ENCODE results near the gene AHNAK2.
A peak's percentile ranks its signal among the peaks of the same experiment; 100 is the strongest.
"Not testable (repeated sequence)": the region's sequence is repeated elsewhere in the genome, so short reads cannot be mapped to it uniquely, and the experiment has no call there.

Gene AHNAK2

DNA sequence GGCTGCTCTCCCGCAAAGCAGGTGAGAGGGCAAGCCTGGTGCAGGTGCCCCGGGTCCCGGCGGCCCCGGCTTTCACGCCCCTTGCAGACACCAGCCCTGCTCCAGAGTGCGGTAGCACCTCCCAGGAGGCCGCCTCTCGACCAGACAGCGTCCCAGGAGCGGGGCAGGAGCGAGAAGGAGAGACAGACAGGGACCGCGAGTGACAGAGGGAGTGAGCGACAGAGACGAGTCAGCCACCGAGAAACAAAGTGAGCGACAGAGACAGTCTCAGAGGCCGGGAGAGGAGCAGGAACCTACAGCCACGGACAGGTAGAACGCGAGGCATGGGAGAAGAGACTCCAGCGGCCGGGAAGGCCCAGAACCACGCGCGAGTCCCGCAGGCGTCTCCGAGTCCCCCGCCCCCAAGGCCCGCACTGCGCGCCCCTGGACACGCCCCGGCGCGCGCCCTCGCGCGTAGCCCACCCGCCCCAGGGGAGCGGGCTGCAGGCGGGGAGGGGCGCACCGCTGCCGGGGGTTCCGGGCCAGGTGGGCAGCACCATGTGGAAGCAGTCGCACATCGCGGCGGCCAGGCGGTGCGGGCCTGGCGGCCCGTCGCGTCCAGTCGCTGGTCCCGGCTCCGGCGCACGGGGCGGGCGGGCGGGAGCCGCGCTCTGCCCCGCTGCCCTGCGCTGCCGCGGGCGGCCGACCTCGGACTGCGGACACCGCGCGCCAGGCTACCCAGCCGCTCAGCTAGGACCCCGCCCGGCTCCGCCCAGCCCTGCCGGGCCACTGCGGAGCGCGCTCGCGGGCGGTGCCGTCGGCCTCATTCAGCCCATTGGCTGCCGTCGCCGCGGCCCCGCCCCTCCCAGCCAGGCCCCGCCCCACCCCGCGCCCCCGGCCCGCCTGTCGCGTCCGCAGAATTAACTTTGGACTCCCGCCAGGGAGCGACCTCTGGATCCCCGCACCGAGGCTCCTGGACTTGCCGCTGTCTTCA is at the start of gene AHNAK2:
TSS of gene AHNAK2 (minus strand) at position 694 of the 973 bp plus-strand sequence. CDS start at position 557, 137 bp downstream.
- DNase-seq = peak; percentile 43 to 61

DNA sequence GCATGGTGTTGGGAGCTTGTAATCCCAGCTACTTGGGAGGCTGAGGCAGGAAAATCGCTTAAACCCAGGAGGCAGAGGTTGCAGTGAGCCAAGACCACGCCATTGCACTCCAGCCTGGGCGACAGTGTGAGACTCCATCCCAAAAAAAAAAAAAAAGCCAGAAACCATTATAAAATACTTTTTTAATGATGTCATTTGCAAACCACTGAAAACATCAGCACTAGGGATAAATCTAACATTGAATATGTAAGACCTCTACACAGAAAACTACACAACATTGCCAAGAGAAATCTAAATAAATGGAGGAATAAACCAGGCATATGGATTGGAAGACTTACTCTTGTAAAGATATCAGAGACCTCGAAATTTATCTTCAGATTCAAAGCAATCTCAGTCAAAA is 49.5 kb upstream of the AHNAK2 start:
- DNase-seq = not testable (repeated sequence)

GRCh38 chr14:105026802-105027563 is 48.8 kb upstream of the AHNAK2 start:
- no peak for DNase-seq

DNA sequence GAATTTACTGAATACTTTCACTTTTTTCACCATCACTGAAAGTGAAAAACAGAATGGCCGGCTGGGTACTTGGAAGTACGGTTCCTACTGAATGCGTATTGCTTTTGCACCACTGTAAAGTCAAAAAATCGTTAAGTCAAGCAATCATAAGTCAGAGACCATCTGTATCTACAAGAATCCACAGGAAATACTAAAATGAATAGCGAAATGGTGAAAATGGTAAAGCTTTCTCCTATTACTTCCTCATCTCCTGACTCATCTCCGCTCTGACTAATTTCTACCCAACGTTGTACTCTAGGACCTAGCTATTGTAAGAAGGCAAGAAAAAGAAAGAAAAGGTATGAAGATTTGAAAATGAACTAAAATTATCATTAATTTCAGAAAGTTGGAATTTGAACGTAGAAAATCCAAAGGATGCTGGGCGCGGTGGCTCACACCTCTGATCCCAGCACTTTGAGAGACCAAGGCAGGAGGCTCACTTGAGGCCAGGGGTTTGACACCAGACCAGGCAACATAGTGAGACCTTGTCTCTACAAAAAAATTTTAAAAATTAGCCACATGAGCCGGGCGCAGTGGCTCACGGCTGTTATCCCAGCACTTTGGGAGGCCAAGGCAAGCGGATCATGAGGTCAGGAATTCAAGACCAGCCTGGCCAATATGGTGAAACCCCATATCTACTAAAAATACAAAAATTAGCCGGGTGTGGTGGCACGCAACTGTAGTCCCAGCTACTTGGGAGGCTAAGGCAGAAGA is 48.0 kb upstream of the AHNAK2 start:
- no peak for DNase-seq

GRCh38 chr14:105025429-105025828 is 47.3 kb upstream of the AHNAK2 start:
- no peak for DNase-seq

GRCh38 chr14:105023791-105024480 is 45.8 kb upstream of the AHNAK2 start:
- no peak for DNase-seq

DNA sequence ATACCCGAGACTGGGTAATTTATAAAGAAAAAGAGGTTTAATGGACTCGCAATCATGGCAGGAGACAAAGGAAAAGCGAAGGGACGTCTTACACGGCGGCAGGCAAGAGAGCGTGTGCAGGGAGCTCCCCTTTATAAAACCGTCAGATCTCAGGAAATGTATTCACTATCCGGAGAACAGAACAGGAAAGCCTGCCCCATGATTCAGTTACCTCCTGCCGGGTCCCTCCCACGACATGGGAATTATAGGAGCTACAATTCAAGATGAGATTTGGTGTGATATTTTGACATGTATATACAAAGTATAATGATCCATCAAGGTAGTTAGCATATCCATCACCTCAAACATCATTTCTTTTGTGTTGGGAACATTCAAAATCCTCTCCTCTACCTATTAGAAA is 45.0 kb upstream of the AHNAK2 start:
- DNase-seq = no peak

DNA sequence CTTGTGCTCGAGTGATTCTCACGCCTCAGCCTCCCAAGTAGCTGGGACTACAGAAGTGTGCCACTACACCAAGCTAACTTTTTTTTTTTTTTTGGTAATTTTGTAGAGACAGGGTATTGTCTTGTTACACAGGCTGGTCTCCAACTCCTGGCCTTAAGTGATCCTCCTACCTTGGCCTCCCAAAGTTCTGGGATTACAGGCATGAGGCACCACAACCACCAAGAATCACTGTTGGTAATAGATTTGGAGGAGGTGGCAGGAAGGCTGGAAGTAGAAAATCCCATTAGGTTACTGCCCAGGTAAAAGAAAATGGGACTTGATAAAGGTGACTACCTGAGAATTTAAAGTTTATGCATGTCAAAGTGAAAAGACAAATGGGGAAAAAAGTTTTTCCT is 44.1 kb upstream of the AHNAK2 start:
- no peak for DNase-seq

DNA sequence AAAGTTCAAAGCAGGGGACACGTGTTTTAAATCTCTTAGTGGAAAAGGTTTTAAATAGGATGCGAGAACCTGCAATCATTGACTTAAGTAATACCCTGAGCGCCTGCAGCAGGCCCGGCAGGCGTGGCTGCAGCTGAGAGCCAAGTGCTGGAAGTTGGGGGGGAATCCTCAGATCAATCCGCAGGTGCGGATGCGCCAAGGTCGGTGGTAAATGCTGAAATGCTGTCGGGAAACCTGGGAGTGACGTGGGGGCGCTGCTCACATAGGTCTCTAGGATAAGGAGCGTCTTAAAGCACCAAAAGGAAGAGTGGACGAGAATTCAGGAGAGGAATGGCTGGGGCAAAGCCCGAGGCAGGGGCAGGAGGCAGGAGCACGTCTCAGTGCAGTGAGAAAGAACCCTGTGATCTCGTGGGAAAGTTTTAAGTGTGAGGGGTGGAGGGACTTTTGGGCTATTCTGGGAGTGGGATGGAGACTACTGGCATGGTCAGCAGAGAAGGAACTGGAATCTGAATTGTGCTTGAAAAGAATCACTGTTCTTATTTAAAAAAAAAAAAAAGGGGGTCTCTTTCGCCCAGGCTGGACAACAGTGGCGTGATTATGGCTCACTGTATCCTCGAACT is 43.6 kb upstream of the AHNAK2 start:
- peak; percentile 35 to 48 for DNase-seq

DNA sequence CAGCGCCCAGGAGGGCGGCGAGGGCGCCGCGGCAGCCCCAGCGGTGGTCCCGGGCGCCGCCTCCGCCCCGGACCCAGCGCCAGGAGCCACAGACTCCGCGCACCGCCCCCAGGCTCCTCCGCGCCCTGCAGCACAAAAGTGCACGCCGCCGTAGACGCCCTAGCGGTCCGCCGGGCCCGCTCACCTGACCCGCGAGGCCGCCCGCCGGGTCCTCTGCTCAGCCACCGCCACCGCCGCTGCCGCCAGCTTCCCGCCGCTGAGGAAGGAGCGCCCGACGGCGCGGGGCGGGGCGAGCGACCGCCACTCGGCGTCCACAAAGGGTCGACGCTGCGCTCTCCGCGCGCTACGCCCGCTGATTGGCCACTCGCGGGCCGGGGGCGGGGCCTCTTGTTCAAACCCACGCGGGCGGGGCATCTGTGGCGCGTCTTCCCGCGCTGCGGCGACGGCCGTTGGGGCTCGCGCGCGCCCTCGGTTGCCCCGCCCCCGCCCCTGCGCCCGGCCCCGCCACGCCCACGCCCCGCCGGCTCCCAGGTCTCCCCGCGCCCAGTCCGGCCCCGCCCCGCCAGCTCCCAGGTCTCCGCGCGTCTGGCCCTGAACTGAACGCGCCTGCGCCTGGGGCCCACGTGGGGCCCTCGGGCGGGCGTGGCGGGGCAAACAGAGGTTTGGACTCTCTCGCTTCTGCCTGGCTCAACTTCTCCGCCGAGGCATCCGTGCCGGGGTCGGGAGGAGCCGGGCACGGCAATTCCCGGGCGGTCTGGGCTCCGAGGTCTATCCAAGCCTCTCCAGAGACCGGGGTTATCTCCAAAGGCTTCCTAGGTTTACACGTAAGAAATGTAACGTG is 42.9 kb upstream of the AHNAK2 start, which contains the start of gene CDCA4:
TSS of gene CDCA4 (minus strand) at position 269 of the 841 bp plus-strand sequence. CDS start 9,154 bp downstream, outside the sequence.
- DNase-seq = peak; percentile 94 to 98

GRCh38 chr14:105019861-105020814 is 42.0 kb upstream of the AHNAK2 start:
- DNase-seq = no peak

GRCh38 chr14:105018414-105018813 is 40.2 kb upstream of the AHNAK2 start:
- no peak for DNase-seq

DNA sequence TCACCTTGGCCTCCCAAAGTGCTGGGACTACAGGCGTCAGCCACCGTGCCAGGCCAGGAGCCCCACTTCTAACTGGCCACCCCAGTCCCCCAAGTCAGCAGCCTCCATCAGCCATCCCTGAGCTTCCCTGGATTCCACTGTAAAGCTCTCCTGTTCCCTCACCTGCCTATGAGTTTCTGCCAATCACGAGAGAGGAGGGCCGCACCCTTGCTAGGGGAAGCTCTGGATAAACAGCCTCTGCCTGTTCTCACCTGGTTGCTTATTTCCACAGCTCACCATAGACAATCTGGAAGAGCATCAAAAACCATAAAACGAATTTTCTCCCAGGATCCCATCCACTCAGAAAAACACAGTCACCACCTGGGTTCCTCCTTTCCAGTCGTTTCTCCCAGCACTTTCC is 37.7 kb upstream of the AHNAK2 start:
- no peak for DNase-seq

DNA sequence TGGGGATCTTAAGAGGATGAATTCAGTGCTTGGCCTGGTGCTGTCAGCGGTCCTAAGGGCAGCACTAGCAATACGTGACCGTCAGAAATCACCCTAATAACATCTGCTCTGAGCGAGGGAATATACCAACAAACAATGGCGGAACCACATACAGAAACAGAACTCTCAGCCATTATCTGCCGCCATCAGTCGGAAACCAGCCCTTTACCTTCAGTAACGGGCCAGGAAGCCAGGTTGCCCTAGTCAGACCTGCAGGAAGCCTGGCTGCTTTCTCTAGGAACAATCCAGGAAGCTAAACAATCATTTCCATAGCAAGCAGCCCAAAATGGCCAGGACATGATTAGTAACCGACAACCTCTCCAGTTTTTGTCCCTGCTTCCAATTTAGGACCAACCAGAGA is 37.1 kb upstream of the AHNAK2 start:
- no peak for DNase-seq

GRCh38 chr14:105014631-105015030 is 36.5 kb upstream of the AHNAK2 start:
- DNase-seq = no peak

DNA sequence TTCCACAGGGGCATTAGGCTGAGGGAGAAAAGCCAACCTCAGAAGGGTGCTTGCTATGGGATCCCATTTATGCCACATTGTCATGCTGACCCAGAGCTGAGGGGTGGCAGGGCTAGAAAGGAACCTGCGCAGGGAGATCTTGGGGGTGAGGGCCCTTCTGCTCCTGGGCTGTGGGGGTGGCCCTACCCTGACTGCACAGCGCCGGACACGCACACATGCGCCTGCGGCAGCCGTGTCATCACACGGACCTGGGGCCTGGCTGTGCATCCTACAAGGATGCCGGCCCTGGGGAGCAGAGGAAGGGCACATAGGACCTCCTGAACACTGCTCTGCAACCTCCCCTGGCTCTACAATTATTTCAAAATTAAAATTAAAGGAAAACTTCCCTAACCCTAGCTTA is 35.9 kb upstream of the AHNAK2 start:
- no peak for DNase-seq

GRCh38 chr14:105013150-105013785 is 35.1 kb upstream of the AHNAK2 start:
- DNase-seq = no peak

- DNase-seq = no peak
Measured at GRCh38 chr14:105012171-105012985, 34.2 kb upstream of the AHNAK2 start.
